ENCODE results near the gene C6orf163. TPM values are rescaled to one million over a fixed set of nuclear protein-coding genes. Genes with fewer than 3 reads are reported as not detected.

The C6orf163 gene
- total and polyA plus RNA-seq, 2 experiments from 2014 or later, result 2.3 to 5.4 TPM

DNA sequence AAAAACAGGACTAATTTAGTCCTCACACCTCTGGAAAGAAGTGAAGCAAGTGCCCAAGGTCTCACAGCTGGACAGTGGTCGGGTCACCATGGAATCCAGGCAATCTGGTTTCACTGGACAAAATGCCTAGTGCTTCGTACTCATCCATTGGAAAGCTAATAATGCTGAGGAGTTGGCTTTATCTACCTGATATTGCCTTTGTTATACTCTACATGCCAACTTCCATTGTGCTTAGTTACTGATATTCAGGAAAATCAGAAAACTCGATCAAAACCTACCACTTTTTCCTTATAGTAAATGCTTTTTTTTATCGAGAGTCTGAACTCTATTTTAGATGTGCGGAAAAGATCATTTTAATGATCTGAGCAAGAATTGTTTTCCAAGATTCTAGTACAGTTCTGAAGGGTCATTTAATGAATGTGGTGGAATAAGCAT, 64.1 kb downstream of the C6orf163 start (continued):
- TF ChIP-seq, protein P1, sequence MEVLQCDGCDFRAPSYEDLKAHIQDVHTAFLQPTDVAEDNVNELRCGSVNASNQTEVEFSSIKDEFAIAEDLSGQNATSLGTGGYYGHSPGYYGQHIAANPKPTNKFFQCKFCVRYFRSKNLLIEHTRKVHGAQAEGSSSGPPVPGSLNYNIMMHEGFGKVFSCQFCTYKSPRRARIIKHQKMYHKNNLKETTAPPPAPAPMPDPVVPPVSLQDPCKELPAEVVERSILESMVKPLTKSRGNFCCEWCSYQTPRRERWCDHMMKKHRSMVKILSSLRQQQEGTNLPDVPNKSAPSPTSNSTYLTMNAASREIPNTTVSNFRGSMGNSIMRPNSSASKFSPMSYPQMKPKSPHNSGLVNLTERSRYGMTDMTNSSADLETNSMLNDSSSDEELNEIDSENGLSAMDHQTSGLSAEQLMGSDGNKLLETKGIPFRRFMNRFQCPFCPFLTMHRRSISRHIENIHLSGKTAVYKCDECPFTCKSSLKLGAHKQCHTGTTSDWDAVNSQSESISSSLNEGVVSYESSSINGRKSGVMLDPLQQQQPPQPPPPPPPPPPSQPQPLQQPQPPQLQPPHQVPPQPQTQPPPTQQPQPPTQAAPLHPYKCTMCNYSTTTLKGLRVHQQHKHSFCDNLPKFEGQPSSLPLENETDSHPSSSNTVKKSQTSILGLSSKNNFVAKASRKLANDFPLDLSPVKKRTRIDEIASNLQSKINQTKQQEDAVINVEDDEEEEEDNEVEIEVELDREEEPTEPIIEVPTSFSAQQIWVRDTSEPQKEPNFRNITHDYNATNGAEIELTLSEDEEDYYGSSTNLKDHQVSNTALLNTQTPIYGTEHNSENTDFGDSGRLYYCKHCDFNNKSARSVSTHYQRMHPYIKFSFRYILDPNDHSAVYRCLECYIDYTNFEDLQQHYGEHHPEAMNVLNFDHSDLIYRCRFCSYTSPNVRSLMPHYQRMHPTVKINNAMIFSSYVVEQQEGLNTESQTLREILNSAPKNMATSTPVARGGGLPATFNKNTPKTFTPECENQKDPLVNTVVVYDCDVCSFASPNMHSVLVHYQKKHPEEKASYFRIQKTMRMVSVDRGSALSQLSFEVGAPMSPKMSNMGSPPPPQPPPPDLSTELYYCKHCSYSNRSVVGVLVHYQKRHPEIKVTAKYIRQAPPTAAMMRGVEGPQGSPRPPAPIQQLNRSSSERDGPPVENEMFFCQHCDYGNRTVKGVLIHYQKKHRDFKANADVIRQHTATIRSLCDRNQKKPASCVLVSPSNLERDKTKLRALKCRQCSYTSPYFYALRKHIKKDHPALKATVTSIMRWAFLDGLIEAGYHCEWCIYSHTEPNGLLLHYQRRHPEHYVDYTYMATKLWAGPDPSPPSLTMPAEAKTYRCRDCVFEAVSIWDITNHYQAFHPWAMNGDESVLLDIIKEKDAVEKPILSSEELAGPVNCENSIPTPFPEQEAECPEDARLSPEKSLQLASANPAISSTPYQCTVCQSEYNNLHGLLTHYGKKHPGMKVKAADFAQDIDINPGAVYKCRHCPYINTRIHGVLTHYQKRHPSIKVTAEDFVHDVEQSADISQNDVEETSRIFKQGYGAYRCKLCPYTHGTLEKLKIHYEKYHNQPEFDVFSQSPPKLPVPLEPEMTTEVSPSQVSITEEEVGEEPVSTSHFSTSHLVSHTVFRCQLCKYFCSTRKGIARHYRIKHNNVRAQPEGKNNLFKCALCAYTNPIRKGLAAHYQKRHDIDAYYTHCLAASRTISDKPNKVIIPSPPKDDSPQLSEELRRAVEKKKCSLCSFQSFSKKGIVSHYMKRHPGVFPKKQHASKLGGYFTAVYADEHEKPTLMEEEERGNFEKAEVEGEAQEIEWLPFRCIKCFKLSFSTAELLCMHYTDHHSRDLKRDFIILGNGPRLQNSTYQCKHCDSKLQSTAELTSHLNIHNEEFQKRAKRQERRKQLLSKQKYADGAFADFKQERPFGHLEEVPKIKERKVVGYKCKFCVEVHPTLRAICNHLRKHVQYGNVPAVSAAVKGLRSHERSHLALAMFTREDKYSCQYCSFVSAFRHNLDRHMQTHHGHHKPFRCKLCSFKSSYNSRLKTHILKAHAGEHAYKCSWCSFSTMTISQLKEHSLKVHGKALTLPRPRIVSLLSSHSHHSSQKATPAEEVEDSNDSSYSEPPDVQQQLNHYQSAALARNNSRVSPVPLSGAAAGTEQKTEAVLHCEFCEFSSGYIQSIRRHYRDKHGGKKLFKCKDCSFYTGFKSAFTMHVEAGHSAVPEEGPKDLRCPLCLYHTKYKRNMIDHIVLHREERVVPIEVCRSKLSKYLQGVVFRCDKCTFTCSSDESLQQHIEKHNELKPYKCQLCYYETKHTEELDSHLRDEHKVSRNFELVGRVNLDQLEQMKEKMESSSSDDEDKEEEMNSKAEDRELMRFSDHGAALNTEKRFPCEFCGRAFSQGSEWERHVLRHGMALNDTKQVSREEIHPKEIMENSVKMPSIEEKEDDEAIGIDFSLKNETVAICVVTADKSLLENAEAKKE (CRISPR knock-in tag; IDR thresholded peaks at IDR 0.05), result no peak
- TF ChIP-seq STAT1 (IDR thresholded peaks at IDR 0.05; ENCODE audit: unreplicated experiment) (no peak), NANOG (IDR thresholded peaks at IDR 0.05; ENCODE audit: borderline replicate concordance) (no peak), CREB1 (CRISPR knock-in tag; IDR thresholded peaks at IDR 0.05; ENCODE audit: low read depth) (no peak), JUNB (IDR thresholded peaks at IDR 0.05; ENCODE audit: unreplicated experiment) (no peak)

Other genes with a start within 250 kb of the C6orf163 start
- not detected in 2 replicates for gene CGA, start 249.7 kb upstream of the C6orf163 start, total RNA-seq (2014; rRNA removed; shearing (Covaris generic))
- not detected in 2 replicates for gene CGA, start 249.7 kb upstream of the C6orf163 start, polyA plus RNA-seq (2016; fragmentation: Nextera tagmentation; extraction: Ambion mirVana)
- gene ZNF292, start 189.2 kb upstream of the C6orf163 start, total RNA-seq (2014; rRNA removed; shearing (Covaris generic)), result 39.8 and 45.7 TPM in 2 replicates
- gene ZNF292, start 189.2 kb upstream of the C6orf163 start, polyA plus RNA-seq (2016; fragmentation: Nextera tagmentation; extraction: Ambion mirVana), result 47.9 and 67.9 TPM in 2 replicates
- 8.9 and 11.4 TPM in 2 replicates for gene SMIM8, start 22.2 kb upstream of the C6orf163 start, total RNA-seq (2014; rRNA removed; shearing (Covaris generic))
- 23.5 and 27.8 TPM in 2 replicates for gene SMIM8, start 22.2 kb upstream of the C6orf163 start, polyA plus RNA-seq (2016; fragmentation: Nextera tagmentation; extraction: Ambion mirVana)
- gene GJB7, start 15.5 kb upstream of the C6orf163 start, total RNA-seq (2014; rRNA removed; shearing (Covaris generic)), result 2.1 and 2.7 TPM in 2 replicates
- gene GJB7, start 15.5 kb upstream of the C6orf163 start, polyA plus RNA-seq (2016; fragmentation: Nextera tagmentation; extraction: Ambion mirVana), result 2.3 and 2.8 TPM in 2 replicates
- not detected in 2 replicates for gene CFAP206, start 63.2 kb downstream of the C6orf163 start, total RNA-seq (2014; rRNA removed; shearing (Covaris generic))
- not detected in 2 replicates for gene CFAP206, start 63.2 kb downstream of the C6orf163 start, polyA plus RNA-seq (2016; fragmentation: Nextera tagmentation; extraction: Ambion mirVana)
- gene SLC35A1, start 128.2 kb downstream of the C6orf163 start, total RNA-seq (2014; rRNA removed; shearing (Covaris generic)), result 11.1 and 11.8 TPM in 2 replicates
- 13.6 and 15.1 TPM in 2 replicates for gene SLC35A1, start 128.2 kb downstream of the C6orf163 start, polyA plus RNA-seq (2016; fragmentation: Nextera tagmentation; extraction: Ambion mirVana)
- gene RARS2, start 245.2 kb downstream of the C6orf163 start, total RNA-seq (2014; rRNA removed; shearing (Covaris generic)), result 29.6 and 31.8 TPM in 2 replicates
- gene RARS2, start 245.2 kb downstream of the C6orf163 start, polyA plus RNA-seq (2016; fragmentation: Nextera tagmentation; extraction: Ambion mirVana), result 33.9 and 38.5 TPM in 2 replicates
- 53.1 and 64.9 TPM in 2 replicates for gene ORC3, start 245.3 kb downstream of the C6orf163 start, total RNA-seq (2014; rRNA removed; shearing (Covaris generic))
- gene ORC3, start 245.3 kb downstream of the C6orf163 start, polyA plus RNA-seq (2016; fragmentation: Nextera tagmentation; extraction: Ambion mirVana), result 78.4 and 80.7 TPM in 2 replicates

All from GM23338 (cell line).